ENCODE measurements around the gene ASB16. TPM values are rescaled to one million over a fixed set of nuclear protein-coding genes. Genes with fewer than 3 reads are reported as not detected.

The ASB16 gene, protein sequence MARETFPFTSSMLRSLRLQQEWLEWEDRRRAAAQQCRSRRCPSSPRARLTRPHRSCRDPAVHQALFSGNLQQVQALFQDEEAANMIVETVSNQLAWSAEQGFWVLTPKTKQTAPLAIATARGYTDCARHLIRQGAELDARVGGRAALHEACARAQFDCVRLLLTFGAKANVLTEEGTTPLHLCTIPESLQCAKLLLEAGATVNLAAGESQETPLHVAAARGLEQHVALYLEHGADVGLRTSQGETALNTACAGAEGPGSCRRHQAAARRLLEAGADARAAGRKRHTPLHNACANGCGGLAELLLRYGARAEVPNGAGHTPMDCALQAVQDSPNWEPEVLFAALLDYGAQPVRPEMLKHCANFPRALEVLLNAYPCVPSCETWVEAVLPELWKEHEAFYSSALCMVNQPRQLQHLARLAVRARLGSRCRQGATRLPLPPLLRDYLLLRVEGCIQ
- 1 to 10 TPM; 1.4 to 2.1 TPM for total RNA-seq
- polyA plus RNA-seq: 1 to 10 TPM in 1 of 2 donors, under 1 TPM in 1; 0.88 to 1.4 TPM
- long read RNA-seq, donor 1, partial matches to known transcripts: 0 of 8 reads
- long read RNA-seq, donor 1, other reads (novel, unspliced or antisense): 6 of 8 reads
- long read RNA-seq, donor 2, partial matches to known transcripts: 0 of 23 reads
- long read RNA-seq, donor 2, other reads (novel, unspliced or antisense): 22 of 23 reads

DNA sequence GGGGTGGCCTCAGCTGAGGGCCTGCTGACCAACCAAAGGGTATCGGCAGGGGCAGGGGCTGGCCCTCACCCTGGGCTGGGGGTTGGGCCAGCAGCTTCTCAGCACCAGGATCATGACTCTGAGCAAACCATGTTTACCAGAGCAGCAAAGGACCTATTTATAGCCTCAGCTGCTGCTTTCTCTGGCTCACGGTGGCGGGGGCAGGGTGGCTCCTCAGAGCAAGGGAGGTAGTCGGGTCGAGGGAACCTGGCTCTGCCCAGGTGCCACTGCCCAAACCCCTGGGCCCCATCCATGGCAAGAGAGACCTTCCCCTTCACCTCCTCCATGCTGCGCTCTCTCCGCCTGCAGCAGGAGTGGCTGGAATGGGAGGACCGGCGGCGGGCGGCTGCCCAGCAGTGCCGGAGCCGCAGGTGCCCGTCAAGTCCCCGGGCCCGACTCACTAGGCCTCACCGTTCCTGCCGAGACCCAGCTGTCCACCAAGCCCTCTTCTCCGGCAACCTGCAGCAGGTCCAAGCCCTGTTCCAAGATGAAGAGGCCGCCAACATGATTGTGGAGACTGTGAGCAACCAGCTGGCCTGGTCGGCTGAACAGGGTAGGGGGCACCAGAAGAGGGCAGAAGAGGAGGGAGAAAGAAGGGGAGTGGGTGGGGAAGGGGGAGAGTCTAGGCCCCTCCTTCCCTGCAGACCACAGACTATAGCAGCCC, at the start of gene ASB16:
ASB16 (plus strand) TSS at position 206 of the 703 bp plus-strand sequence; CDS start at position 292, 86 bp downstream.
- Histone ChIP-seq H3K36me3 (ENCODE audit: control insufficient read depth in 1 of 2, insufficient read depth in 2 of 2, low read length in 1 of 2) (no peaks in the 10 kb centered on the region), H3K27me3 (ENCODE audit: control insufficient read depth in 1 of 2, insufficient read depth in 2 of 2, low read length in 1 of 2) (no peaks in the 10 kb centered on the region), H3K27ac (ENCODE audit: low read depth in 1 of 2, low read length in 2 of 2) (peak within 1 kb of the TSS; percentile 3 to 11), H3K4me3 (ENCODE audit: low read length in 2 of 2) (peak within 1 kb of the TSS in 1 of 2 donors; percentile 16), H3K9me3 (ENCODE audit: control insufficient read depth, low read length) (no peaks in the 10 kb centered on the region), H3K4me1 (ENCODE audit: control insufficient read depth in 1 of 2, insufficient read depth in 2 of 2, low read length in 2 of 2) (no peaks in the 10 kb centered on the region)
- peak in 1 of 2 donors; percentile 61 for DNase-seq
- peak; percentile 65 for ATAC-seq (ENCODE audit: low FRiP score)
- WGBS, 2 donors: 4 to 5% methylated on average over 21 of the region's 21 CpGs
- intact Hi-C loops (cut with DNase I): loop anchor here in 1 of 2 donors (1.0 kb wide), 1 partner anchor 29 kb away; the partner anchor contains the start of gene HROB

DNA sequence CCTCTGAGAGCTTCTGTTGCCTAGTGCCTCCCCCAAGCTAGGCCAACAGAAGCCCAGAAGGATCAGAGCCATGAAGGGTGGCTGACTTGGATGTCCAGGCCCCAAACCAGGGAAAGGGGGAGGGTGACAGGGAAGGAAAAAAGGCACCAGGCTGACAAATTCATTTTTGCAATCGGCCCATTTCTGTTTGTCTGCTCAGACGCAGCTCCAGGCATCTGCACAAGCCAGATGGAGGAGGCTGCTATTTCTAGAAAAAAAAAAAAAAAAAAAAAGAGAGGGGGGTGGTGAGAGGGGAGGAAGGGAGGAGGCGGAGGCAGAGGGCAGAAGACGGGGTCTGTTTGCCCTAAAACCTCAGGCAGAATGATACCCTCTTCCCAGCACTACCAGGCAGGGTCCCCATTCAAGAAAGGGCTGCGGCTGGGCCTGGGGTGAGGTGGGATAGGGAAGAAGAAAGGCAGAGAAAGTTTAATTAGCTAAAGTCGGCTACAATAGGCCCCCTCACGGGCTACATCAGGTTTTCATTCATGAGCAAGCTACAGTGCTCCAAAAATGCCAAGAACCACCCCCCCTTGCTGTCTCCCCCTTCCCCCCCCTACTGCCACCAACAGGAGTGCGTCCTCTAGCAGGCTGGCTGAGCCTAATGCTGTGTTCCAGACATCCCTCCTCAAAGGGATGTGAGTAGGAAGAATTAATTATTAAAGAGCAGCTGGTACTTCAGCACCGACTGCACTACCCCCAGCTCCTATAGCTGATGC, 49.5 kb upstream of the ASB16 start:
- intact Hi-C loops (cut with DNase I): loop anchor here in 1 of 2 donors (10.0 kb wide), 1 partner anchor 216 kb away; the partner anchor contains the start of gene MPP2
- 12 to 15% methylated on average over 9 of the region's 9 CpGs for WGBS, 2 donors

DNA sequence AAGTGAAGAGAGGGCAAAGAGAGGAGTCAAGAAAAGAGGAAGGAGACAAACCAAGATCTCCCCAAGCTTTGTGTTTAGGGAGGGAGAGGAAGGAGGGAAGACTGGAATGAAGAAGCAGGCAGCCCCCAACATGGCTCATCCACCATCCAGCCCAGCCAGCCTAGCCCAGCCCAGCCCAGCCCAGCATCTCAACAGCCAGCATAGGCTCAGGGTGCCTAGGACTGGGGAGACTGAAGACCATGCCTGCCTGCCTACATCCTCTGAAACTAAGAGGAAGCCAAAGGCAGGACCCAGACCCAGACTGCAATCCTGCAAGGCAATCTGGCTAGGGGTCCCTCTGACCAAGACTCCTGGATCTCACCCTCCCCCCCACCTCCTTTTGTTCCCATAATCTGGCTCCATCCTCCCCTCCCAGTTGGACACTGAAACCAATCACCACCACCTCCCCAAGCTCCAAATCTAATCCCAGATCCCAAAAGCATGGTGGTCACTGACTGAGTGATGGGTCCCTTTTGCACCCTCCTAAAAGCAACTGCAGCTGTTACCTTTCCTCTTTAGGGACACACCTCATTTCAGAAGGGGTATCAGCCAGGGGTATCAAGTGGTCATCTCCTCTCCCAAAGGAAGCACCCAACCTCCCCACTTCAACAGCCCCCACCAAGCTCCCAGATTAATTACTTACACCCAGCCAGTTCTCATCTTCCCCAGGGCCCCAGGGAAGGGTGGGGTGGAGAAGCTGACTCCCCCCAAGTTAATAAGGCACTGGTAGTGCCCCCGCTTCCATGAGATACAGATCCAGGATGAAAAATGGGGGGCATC, 48.3 kb upstream of the ASB16 start:
- DNase-seq (no peak), ATAC-seq (ENCODE audit: low FRiP score) (no peak)
- Histone ChIP-seq H3K4me3 (ENCODE audit: low read length in 2 of 2) (peak overlapping the region; percentile 96 to 98), H3K27ac (ENCODE audit: low read depth in 1 of 2, low read length in 2 of 2) (peak overlapping the region in 1 of 2 donors; percentile 69), H3K4me1 (ENCODE audit: control insufficient read depth in 1 of 2, insufficient read depth in 2 of 2, low read length in 2 of 2) (no peaks in the 10 kb centered on the region), H3K27me3 (ENCODE audit: control insufficient read depth in 1 of 2, insufficient read depth in 2 of 2, low read length in 1 of 2) (no peaks in the 10 kb centered on the region), H3K9me3 (ENCODE audit: control insufficient read depth, low read length) (no peaks in the 10 kb centered on the region), H3K36me3 (ENCODE audit: control insufficient read depth in 1 of 2, insufficient read depth in 2 of 2, low read length in 1 of 2) (no peaks in the 10 kb centered on the region)
- WGBS, 2 donors: 13% methylated on average over 1 of the region's 1 CpG
- intact Hi-C loops (cut with DNase I): loop anchor here in 1 of 2 donors (10.0 kb wide), 1 partner anchor 217 kb away; the partner anchor contains the start of gene MPP2

More for the DNA sequence above, 49.5 kb upstream of the ASB16 start:
- H3K4me3 ChIP-seq (ENCODE audit: low read length in 2 of 2): no peak overlapping the region
- no peaks in the 10 kb centered on the region for H3K4me1 ChIP-seq (ENCODE audit: control insufficient read depth in 1 of 2, insufficient read depth in 2 of 2, low read length in 2 of 2)
- DNase-seq (no peak), ATAC-seq (ENCODE audit: low FRiP score) (no peak)
- no peaks in the 10 kb centered on the region for H3K9me3 ChIP-seq (ENCODE audit: control insufficient read depth, low read length)
- no peaks in the 10 kb centered on the region for H3K27me3 ChIP-seq (ENCODE audit: control insufficient read depth in 1 of 2, insufficient read depth in 2 of 2, low read length in 1 of 2)
- no peak overlapping the region for H3K27ac ChIP-seq (ENCODE audit: low read depth in 1 of 2, low read length in 2 of 2)
- no peaks in the 10 kb centered on the region for H3K36me3 ChIP-seq (ENCODE audit: control insufficient read depth in 1 of 2, insufficient read depth in 2 of 2, low read length in 1 of 2)

DNA sequence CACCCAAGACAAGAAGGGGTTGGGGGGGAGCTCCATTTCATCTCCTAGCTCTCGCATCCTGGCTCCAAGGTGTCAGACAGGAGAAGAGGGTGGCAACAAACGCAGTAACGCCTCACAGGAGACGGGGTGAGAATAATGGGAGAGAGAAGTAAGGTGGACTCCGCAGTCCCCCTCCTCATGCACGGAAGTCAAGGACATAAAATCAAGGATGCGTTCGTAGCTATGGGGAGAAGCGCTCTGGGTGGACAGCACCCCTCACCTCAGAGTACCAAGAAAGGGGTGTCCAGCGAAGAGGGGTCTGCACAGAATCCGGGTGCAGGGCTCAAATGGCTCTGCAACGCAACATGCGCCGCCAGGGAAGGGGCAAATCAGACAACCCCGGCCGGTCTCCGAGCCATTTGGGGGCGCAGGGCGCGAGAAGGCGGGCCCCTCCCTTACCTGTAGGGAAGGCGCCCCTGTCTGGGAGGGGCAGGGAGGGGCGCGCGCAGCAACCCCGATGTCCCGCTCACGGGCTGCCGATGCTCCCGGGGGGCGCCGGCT, 47.6 kb upstream of the ASB16 start:
- H3K36me3 ChIP-seq (ENCODE audit: control insufficient read depth in 1 of 2, insufficient read depth in 2 of 2, low read length in 1 of 2): no peaks in the 10 kb centered on the region
- no peaks in the 10 kb centered on the region for H3K9me3 ChIP-seq (ENCODE audit: control insufficient read depth, low read length)
- H3K4me3 ChIP-seq (ENCODE audit: low read length in 2 of 2): peak overlapping the region; percentile 96 to 98
- no peaks in the 10 kb centered on the region for H3K27me3 ChIP-seq (ENCODE audit: control insufficient read depth in 1 of 2, insufficient read depth in 2 of 2, low read length in 1 of 2)
- peak; percentile 27 for ATAC-seq (ENCODE audit: low FRiP score)
- DNase-seq: no peak
- no peaks in the 10 kb centered on the region for H3K4me1 ChIP-seq (ENCODE audit: control insufficient read depth in 1 of 2, insufficient read depth in 2 of 2, low read length in 2 of 2)
- WGBS, 2 donors: 0 to 1% methylated on average over 27 to 32 of the region's 32 CpGs
- intact Hi-C loops (cut with DNase I): loop anchor here in 1 of 2 donors (1.0 to 10.0 kb wide), 3 partner anchors 15 to 218 kb away; partner anchors contain the start of gene MPP2
- H3K27ac ChIP-seq (ENCODE audit: low read depth in 1 of 2, low read length in 2 of 2): peak overlapping the region; percentile 69 to 76

DNA sequence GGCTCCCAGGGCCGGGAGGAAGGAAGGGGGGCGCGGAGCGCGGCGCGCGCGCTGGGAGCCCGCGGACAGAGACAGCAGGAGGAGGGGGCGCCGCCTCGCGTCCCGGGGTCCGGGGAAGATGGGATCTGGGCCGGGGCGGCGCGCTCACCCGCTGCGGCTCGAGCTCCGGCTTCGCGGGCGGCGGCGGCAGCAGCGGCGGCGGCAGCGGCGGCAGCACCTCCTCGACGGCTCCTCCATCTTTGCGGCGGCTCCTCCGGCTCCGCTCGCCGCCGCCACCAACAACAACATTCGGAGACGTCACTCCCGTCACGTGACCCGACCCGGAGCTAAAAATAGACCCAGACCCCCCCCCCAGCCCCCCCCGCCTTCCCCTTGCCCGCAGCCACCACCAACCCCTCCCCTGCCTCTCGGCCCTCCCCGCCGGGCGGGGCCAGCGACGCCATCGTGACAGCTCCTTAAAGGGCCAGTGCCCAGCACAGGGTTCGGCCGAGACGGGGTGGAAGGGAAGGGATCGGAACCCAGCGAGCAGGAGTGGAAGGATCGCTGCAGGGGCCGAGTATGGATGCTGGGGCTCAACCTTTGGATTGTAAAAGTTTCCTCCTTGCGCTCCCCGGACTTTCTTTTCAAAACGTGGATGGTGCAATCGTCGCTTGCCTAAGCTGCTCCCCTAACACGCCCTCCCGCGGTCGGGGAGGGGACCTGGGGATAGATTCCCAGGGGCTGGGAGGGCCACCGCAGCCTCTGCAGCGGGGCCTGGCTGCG, 47.0 kb upstream of the ASB16 start, which contains the start of gene HDAC5:
HDAC5 (minus strand) TSS at position 286 of the 762 bp plus-strand sequence. CDS start 6,126 bp downstream, outside the sequence.
- intact Hi-C loops (cut with DNase I): loop anchor here in 1 of 2 donors (1.0 to 10.0 kb wide), 3 partner anchors 15 to 219 kb away; partner anchors contain the start of gene MPP2
- Histone ChIP-seq H3K9me3 (ENCODE audit: control insufficient read depth, low read length) (no peaks in the 10 kb centered on the region), H3K27me3 (ENCODE audit: control insufficient read depth in 1 of 2, insufficient read depth in 2 of 2, low read length in 1 of 2) (no peaks in the 10 kb centered on the region), H3K36me3 (ENCODE audit: control insufficient read depth in 1 of 2, insufficient read depth in 2 of 2, low read length in 1 of 2) (no peaks in the 10 kb centered on the region), H3K27ac (ENCODE audit: low read depth in 1 of 2, low read length in 2 of 2) (peak within 1 kb of the TSS; percentile 69 to 76), H3K4me1 (ENCODE audit: control insufficient read depth in 1 of 2, insufficient read depth in 2 of 2, low read length in 2 of 2) (no peaks in the 10 kb centered on the region), H3K4me3 (ENCODE audit: low read length in 2 of 2) (peak within 1 kb of the TSS; percentile 96 to 98)
- 0 to 1% methylated on average over 44 to 78 of the region's 78 CpGs for WGBS, 2 donors
- ATAC-seq (ENCODE audit: low FRiP score) (peak; percentile 98), DNase-seq (peak; percentile 98)

DNA sequence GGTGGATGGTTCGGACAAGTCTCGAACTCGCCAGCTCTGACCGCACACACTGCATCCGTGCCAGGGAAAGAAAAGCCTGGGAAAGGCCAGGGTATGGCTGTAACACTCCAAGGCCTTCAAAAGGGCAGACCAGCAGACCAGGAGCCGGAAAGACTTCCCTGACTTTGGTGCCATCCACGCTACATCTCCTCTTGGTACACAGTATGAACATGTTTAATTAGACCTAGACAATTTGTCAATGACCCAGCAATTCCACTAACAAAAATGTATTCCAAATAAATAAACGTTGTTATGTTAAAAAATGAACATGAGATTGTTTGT, 46.4 kb upstream of the ASB16 start:
- Histone ChIP-seq H3K36me3 (ENCODE audit: control insufficient read depth in 1 of 2, insufficient read depth in 2 of 2, low read length in 1 of 2) (no peaks in the 10 kb centered on the region), H3K4me1 (ENCODE audit: control insufficient read depth in 1 of 2, insufficient read depth in 2 of 2, low read length in 2 of 2) (no peaks in the 10 kb centered on the region), H3K9me3 (ENCODE audit: control insufficient read depth, low read length) (no peaks in the 10 kb centered on the region), H3K27ac (ENCODE audit: low read depth in 1 of 2, low read length in 2 of 2) (peak overlapping the region; percentile 18 to 46), H3K27me3 (ENCODE audit: control insufficient read depth in 1 of 2, insufficient read depth in 2 of 2, low read length in 1 of 2) (no peaks in the 10 kb centered on the region), H3K4me3 (ENCODE audit: low read length in 2 of 2) (peak overlapping the region; percentile 37 to 41)
- no peak for DNase-seq
- intact Hi-C loops (cut with DNase I): loop anchor here in 1 of 2 donors (10.0 kb wide), 1 partner anchor 219 kb away; the partner anchor contains the start of gene MPP2
- no peak for ATAC-seq (ENCODE audit: low FRiP score)
- WGBS, 2 donors: 1 to 3% methylated on average over 8 of the region's 8 CpGs

DNA sequence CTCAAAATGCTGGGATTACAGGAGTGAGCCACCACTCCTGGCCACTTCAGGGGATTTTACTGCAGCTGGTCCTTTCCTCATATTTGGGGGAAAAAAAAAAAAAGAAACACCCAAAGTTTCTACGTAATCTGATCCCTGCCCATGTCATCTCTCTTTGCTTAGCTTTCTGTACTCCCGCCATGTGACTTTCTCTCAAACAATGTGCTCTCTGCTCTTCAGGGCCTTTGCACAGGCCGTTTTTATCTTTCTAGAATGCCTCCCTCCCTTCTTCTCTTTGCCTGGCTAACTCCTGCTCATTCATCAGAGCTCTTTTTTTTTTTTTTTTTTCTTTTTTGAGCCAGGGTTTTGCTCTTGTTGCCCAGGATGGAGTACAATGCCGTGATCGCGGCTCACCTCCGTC, 42.1 kb upstream of the ASB16 start:
- intact Hi-C loops (cut with DNase I): loop anchor here in 1 of 2 donors (10.0 kb wide), 1 partner anchor 224 kb away; the partner anchor contains the start of gene MPP2
- Histone ChIP-seq H3K4me1 (ENCODE audit: control insufficient read depth in 1 of 2, insufficient read depth in 2 of 2, low read length in 2 of 2) (no peaks in the 10 kb centered on the region), H3K27me3 (ENCODE audit: control insufficient read depth in 1 of 2, insufficient read depth in 2 of 2, low read length in 1 of 2) (no peaks in the 10 kb centered on the region), H3K4me3 (ENCODE audit: low read length in 2 of 2) (no peak overlapping the region), H3K9me3 (ENCODE audit: control insufficient read depth, low read length) (no peaks in the 10 kb centered on the region), H3K36me3 (ENCODE audit: control insufficient read depth in 1 of 2, insufficient read depth in 2 of 2, low read length in 1 of 2) (no peaks in the 10 kb centered on the region), H3K27ac (ENCODE audit: low read depth in 1 of 2, low read length in 2 of 2) (no peak overlapping the region)
- WGBS, 2 donors: 91 to 92% methylated on average over 7 of the region's 7 CpGs
- DNase-seq: no peak
- no peak for ATAC-seq (ENCODE audit: low FRiP score)

Data from aorta (tissue), 5 donors.